ENCODE measurements around the gene SUPT20HL1. TPM values are rescaled to one million over a fixed set of nuclear protein-coding genes. Genes with fewer than 3 reads are reported as not detected.
A peak's percentile ranks its signal among the peaks of the same experiment; 100 is the strongest.

Gene SUPT20HL1
- total and polyA plus RNA-seq, 12 donors = 0.13 TPM; not detected in 11

DNA sequence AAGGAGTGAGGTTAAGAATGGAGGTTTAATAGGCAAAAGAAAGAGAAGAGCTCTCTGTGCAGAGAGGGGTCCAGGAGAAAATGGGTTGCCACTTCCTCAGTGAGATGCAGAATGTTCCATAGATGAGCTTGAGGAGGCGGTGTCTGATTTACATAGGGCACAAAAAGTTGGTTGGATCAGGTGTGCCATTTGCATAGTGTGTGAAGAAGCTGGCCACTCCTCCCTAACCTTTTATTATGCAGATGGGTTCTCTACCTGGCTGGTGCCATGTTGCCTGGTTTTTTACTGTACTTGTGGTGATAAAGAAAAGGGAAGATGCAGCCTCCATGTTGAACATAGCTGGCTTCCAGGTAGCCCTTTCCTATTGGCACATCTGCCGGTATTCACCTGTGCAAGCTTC is 27.3 kb downstream of the SUPT20HL1 start:
- Histone ChIP-seq H3K4me1 (no peaks in the 10 kb centered on the region), H3K27me3 (peaks cover 0 to 81% (median 0%) of the 10 kb centered on the region in 7 donors), H3K36me3 (no peaks in the 10 kb centered on the region), H3K27ac (no peak overlapping the region), H3K4me3 (no peak overlapping the region), H3K9me3 (no peaks in the 10 kb centered on the region)
- TF ChIP-seq, protein P1, sequence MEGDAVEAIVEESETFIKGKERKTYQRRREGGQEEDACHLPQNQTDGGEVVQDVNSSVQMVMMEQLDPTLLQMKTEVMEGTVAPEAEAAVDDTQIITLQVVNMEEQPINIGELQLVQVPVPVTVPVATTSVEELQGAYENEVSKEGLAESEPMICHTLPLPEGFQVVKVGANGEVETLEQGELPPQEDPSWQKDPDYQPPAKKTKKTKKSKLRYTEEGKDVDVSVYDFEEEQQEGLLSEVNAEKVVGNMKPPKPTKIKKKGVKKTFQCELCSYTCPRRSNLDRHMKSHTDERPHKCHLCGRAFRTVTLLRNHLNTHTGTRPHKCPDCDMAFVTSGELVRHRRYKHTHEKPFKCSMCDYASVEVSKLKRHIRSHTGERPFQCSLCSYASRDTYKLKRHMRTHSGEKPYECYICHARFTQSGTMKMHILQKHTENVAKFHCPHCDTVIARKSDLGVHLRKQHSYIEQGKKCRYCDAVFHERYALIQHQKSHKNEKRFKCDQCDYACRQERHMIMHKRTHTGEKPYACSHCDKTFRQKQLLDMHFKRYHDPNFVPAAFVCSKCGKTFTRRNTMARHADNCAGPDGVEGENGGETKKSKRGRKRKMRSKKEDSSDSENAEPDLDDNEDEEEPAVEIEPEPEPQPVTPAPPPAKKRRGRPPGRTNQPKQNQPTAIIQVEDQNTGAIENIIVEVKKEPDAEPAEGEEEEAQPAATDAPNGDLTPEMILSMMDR (IDR thresholded peaks at IDR 0.05) = no peak
- 89 to 97% methylated on average over 2 of the region's 2 CpGs for WGBS, 2 donors
- ATAC-seq = no peak
- DNase-seq = no peak
- intact Hi-C loops (cut with DNase I) = no loop called here

DNA sequence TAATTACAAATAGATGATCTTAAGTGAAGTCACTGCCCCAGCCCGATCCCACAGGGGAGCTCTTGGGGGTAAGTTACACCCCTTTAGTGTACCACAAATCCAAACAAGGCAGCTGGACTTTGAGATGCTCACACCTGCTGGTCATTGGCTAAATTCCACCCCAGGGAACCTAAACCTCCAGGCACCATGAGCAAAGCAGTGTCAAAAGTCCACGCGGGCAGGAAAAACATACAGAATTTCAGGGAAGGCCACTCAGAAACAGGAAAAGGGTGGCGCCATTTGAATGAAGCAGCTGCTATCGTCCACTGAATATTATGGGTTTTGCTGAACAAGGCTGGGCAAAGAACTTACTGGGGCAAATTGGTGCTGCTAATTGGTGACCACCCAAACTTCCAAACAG is 30.9 kb downstream of the SUPT20HL1 start:
- H3K4me3 ChIP-seq = no peak overlapping the region
- H3K27ac ChIP-seq = no peak overlapping the region
- intact Hi-C loops (cut with DNase I) = loop anchor here in 1 of 10 donors (10.0 kb wide), 1 partner anchor 753 kb away; no protein-coding TSS in a partner anchor
- 48 to 65% methylated on average over 5 of the region's 5 CpGs for WGBS, 2 donors
- H3K4me1 ChIP-seq = peaks cover 0 to 6% (median 0%) of the 10 kb centered on the region in 9 donors
- ATAC-seq (no peak), DNase-seq (no peak)
- H3K36me3 ChIP-seq = no peaks in the 10 kb centered on the region
- TF ChIP-seq, protein P1 (IDR thresholded peaks at IDR 0.05) = no peak
- peaks cover 0 to 82% (median 0%) of the 10 kb centered on the region in 7 donors for H3K27me3 ChIP-seq
- H3K9me3 ChIP-seq = no peaks in the 10 kb centered on the region

- intact Hi-C loops (cut with DNase I) = loop anchor here in 1 of 10 donors (10.0 kb wide), 1 partner anchor 753 kb away; no protein-coding TSS in a partner anchor
- H3K36me3 ChIP-seq = no peaks in the 10 kb centered on the region
- DNase-seq (peak in 1 of 2 donors; percentile 7), ATAC-seq (peak in 3 of 8 donors; percentile 41 to 61 (median 44))
- WGBS, 2 donors = 34 to 64% methylated on average over 3 of the region's 3 CpGs
- H3K4me1 ChIP-seq = peaks cover 0 to 7% (median 0%) of the 10 kb centered on the region in 9 donors
- TF ChIP-seq, protein P1 (IDR thresholded peaks at IDR 0.05) = no peak
- no peak overlapping the region for H3K27ac ChIP-seq
- H3K27me3 ChIP-seq = peaks cover 0 to 80% (median 0%) of the 10 kb centered on the region in 7 donors
- no peaks in the 10 kb centered on the region for H3K9me3 ChIP-seq
- no peak overlapping the region for H3K4me3 ChIP-seq
Measured at GRCh38 chrX:24391843-24392242, 31.4 kb downstream of the SUPT20HL1 start.

DNA sequence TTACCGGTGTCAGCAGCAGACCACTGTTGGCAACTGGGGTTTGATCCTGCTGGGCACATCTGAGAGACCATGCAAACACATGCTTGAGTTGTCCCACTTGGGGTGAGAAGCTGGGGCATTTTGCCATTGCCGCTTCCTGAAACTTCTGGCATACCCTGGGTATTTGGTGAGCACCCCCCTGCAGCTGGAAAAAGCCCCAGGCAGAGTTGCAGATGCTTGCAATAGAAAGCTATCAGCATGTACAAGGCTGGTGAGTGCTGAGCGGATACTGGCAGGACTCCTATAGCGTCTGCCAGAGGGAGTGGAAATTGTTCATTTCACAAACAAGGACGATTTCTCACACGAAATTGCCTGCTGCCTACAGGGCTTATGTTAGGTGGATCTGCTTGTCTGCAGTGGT is 32.3 kb downstream of the SUPT20HL1 start:
- peak; percentile 11 to 16 for DNase-seq
- peak in 7 of 8 donors; percentile 42 to 72 (median 67) for ATAC-seq

More for the DNA sequence above, 32.3 kb downstream of the SUPT20HL1 start:
- Histone ChIP-seq H3K27me3 (peaks cover 0 to 79% (median 0%) of the 10 kb centered on the region in 7 donors), H3K9me3 (no peaks in the 10 kb centered on the region), H3K4me1 (peaks cover 0 to 7% (median 0%) of the 10 kb centered on the region in 9 donors), H3K4me3 (no peak overlapping the region), H3K36me3 (no peaks in the 10 kb centered on the region), H3K27ac (no peak overlapping the region)
- TF ChIP-seq, protein P1 (IDR thresholded peaks at IDR 0.05) = no peak
- WGBS, 2 donors = 42% methylated on average over 6 of the region's 6 CpGs
- intact Hi-C loops (cut with DNase I) = loop anchor here in 1 of 10 donors (10.0 kb wide), 1 partner anchor 752 kb away; no protein-coding TSS in a partner anchor
